GM19025 (cell line): ENCODE data around the gene FAM228B.
"Not testable (repeated sequence)": the region's sequence is repeated elsewhere in the genome, so short reads cannot be mapped to it uniquely, and the experiment has no call there.

ENCODE experiments used
- ATAC-seq: cut with Tn5 transposase; IDR thresholded peaks from one replicate; pipeline ENCODE4 v1.9.1; 2021; ENCODE audit warnings: mild to moderate bottlenecking, low read depth, moderate library complexity; ENCODE audit not compliant: unreplicated experiment

The FAM228B gene

DNA sequence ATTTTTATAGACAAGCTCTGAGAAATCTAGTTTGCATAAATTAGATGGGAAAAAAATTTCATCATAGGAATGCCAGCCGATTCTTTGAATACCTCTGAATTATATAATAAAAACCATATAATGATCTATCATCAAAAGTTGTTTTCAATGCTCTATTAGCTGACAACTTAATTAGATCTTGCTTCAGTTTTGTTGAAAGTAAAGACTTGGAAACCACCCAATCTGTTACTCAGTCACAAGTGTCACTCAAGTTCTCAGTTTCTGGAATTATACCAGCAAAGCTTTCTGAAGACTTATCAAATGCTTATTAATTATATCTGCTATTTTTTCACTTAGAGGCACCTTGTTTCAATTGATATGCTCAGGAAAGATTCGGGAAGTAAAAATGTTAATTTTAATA, 21.3 kb upstream of the FAM228B start:
- ATAC-seq = no peak

DNA sequence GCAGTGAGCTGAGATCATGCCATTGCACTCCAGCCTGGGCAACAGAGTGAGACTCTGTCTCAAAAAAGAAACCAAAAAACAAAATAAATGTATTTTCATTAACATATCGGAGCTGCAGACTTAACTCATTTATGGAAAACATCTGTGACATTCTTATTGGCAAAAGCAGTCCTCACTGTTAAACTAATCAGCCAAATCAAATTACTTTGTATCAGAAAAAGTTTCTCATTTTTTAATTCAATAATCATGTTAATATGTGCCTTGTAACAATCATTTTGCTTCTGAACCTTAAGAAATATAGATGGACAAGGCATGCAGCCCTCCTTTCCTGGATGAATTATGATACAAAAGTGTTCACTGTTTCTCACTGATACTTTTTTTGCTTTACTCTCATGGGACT, 20.6 kb upstream of the FAM228B start:
- no peak for ATAC-seq

DNA sequence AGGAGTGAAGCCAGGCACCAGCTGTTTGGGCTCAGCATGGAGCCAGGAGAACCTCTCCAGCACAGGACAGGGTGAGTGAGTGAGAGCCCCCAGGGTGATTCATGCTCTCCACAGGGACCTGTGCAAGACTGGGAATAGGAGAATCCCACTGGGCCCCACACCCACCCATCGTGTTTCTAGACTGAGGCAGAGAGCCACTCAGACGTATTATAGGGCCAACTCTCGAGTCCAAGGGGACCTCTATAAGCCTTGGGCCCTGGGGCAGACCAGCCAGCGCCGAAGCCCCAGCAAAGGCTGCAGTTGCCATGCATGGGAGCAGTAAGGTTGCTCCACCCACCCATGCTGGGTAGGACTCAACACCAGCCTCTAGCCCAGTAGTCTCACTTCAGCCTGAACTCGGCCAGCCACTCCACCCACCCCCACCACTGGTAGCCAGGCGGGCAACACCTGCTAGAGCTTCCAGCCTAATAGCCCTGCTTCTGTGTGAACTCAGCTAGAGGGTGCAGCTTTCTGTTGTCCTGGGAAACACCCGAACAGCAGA, 19.1 kb upstream of the FAM228B start:
- no peak for ATAC-seq

DNA sequence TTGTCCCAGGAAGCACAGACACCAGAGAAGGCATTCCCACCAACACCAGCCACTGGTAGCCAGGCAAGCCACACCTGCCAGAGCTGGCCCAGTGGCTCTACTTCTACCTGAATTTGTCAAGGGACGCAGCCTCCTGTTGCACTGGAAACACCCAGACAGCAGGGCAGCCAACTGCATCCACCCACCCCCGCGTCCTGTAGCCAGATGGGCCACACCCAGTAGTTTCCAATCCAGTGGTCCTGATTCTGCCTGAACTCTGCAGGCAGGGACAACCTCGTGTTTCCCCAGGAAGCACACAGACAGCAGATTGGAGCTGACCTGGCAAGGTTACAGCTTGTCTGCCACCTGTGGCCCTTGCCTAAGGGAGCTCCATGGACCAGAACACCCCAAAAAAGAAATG, 18.4 kb upstream of the FAM228B start:
- no peak for ATAC-seq

DNA sequence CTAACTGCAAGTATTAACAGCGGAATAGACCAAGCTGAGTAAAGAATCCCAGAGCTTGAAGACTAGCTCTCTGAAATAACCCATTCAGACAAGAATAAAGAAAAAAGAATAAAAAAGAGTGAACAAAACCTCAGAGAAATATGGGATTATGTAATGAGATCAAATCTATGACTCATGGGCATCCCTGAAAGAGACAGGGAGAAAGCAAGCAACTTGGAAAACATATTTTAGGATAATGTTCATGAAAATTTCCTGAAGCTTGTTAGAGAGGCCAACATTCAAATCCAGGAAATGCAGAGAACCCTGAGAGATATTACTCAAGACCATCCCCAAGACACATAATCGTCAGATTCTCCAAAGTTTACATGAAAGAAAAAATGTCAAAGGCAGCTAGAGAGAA, 17.5 kb upstream of the FAM228B start:
- no peak for ATAC-seq

DNA sequence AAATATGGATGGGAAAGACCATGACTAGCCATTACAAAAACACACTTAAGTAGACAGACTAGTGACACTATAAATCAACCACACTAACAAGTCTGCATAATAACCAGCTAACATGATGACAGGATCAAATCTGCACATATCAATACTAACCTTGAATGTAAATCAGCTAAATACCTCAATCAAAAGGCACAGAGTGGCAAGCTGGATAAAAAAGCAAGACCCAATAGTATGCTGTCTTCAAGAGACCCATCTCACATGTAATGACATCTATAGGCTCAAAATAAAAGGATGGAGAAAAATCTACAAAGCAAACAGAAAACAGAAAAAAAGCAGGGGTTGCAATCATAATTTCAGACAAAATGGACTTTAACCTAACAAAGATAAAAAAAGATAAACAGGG, 16.5 kb upstream of the FAM228B start:
- no peak for ATAC-seq

DNA sequence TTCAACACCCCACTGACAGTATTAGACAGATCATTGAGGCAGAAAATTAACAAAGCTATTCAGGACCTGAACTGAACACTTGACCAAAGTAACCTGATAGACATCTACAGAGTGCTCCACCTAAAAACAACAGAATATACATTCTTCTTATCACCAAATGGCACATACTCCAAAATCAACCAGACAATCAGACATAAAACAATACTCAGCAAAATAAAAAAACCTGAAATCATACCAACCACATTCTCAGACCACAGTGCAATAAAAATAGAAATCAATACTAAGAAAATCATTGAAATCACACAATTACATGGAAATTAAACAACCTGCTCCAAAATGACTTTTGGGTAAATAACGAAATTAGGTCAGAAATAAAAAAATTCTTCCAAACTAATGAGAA, 15.9 kb upstream of the FAM228B start:
- no peak for ATAC-seq

DNA sequence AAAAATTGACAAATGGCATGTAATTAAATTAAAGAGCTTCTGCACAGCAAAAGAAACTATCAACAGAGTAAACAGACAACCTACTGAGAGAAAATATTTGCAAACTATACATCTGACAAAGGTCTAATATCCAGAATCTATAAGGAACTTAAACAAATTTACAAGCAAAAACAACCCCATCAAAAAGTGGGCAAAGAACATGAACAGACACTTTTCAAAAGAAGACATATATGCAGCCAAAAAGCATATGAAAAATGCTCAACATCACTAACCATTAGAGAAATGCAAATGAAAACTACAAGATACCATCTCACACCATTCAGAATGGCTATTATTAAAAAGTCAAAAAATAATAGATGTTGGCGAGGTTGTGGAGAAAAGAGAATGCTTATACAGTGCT, 13.8 kb upstream of the FAM228B start:
- ATAC-seq = not testable (repeated sequence)

DNA sequence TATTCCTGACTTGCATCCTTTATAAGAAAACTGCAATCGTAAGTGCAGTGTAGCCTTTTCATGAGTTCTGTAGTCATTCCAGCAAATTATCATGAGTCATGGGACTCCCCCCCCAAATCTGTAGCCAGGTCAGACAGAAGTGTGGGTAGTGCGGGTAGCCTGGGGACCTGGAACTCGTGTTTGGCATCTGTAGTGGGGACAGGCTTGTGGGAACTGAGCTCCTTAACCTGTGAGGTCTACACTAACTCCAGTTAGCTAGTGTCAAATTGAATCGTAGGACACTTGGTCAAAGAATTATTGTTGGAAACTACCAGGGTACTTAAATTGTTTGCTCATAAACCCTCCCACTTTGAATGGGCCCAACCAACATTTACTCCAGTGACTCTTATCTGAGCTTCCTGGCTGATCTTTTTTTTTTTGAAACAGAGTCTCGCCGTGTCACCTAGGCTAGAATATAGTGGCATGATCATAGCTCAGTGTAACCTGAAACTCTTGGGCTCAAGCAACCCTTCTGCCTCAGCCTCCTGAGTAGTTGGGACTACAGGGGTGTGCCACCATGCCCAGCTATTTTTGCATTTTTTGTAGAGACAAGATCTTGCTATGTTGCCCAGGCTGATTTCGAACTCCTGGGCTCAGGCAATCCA, 12.5 kb upstream of the FAM228B start:
- no peak for ATAC-seq

DNA sequence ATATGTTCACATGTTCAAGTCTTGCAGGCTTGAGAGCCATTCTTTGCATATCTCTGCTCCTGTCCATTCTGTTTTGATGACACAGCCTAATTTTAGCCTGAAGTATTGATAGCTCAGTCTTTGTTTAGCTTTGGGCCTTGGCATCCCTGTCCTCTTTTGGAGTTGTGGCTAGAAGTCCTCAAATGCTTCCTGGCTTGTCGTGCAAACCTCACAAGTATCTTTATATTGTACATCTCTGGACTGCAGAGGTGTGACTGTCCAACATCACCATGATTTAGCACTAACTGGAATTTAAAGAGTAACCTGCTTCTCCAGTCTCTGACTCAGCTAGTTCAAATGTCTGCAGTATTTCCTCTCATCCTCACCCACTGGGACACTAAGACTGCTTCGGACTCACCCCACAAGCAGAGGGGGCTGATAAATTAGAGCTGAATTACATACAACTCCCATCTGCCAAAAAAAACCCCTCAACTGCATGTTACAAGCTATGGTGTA, 11.8 kb upstream of the FAM228B start:
- no peak for ATAC-seq

DNA sequence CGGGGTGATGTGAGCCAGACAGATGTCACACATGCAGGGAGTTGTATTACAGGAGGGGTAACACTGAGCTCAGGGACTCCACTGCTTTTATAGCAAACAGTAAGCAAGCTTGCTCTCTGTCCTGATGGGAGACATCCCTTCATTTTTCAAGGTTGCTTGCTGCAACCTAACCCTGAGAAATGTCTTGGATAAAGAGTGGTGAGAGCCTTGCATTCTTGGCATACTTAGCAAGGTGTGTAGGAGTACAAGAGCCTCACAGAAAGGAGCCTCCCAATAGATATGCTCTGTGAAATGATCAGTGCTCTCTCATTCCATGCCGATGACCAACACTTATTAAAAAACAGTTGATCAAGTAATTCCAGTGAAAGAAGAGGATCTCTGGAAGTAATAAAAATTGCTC, 8.2 kb upstream of the FAM228B start:
- ATAC-seq = no peak

DNA sequence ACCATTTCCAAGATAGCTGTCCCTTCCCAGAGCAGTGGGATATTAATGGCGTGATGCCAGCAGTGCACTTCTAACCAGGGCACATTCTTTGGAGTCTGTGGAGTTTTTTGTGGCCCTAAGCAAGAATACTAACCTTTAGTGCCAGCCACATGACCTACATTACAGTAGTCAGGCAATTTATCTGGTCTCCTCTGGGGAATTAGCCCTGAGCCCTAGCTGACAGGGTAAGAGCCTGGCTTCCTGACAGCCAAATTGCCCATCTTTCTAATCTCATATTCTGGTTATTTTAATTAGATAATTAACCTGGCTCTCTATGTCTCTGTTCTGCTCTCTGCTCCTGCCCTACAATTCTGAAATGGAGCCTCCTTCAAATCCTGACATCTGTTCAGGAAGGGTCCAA, 5.4 kb upstream of the FAM228B start:
- no peak for ATAC-seq

DNA sequence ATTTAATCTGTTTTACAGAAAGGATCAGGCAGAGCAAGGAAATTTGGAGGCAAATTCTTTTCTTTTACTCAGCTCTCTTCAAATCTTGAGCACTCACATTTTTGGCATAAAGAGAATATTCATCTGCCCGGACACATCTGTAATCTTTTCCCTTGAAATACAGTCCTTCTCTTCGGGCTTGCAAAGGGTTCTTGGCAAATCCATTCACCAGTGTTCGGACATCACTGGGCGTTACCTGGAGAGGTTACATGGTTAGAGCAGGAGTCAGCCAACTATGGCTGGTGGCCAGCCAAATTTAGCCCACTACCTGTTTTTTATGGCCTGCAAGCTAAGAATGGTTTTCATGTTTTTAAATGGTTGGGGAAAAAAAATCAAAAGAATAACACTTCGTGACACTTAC, 2.2 kb upstream of the FAM228B start:
- no peak for ATAC-seq

DNA sequence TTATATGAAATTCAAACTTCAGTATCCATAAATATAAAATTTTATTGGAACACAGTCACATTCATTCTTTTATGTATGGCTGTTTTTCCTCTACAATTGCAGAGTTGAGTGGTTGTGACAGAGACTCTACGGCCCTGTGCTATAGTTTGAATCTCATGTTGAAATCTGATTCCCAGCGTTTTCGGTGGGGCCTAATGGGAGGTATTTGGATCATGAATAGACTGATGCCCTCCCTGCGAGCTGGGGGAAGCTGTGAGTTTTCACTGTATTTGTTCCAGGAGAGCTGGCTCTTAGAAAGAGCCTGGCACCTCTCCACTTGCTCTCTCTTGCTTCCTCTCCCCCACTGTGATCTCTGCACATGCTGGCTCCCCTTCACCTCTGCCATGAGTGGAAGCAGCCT, 1.8 kb upstream of the FAM228B start:
- no peak for ATAC-seq

DNA sequence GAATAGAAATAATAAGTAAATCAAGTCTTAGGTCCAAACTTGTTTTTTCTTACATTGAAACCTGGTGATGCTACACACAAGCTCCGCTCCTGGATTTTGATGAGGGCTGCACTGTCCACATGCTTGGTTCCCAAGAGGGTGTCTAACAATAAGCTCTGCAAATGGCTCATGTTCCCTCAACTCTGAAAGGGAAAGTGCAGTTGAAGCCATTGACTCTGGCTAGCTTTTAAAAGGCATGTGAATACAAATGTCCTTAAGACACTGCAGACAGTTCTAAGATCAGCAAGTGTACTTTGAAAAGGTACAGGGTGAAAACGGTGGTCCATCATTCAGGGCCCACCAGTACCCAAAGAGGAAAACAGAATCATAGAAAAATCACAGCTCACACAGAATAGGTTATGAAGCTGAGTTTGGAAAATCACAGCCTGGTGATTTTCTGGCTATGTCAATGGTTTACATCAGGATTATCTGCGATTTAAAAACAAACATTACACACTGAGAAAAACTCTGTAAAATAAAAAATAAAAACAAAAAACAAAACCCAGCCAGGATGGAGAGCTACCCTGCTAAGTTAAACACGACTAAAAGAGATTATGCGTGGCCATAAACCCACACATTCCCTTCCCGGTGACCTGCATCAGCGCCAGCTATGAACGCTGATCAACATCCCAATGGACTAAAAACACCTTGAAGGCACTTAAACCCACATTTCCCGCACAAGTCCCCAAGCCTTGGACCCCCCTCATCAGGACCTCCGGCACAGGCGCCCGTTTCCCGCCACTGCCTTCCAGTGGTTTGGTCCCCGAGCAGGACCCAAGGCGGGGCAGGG, 689 bp upstream of the FAM228B start:
- no peak for ATAC-seq

DNA sequence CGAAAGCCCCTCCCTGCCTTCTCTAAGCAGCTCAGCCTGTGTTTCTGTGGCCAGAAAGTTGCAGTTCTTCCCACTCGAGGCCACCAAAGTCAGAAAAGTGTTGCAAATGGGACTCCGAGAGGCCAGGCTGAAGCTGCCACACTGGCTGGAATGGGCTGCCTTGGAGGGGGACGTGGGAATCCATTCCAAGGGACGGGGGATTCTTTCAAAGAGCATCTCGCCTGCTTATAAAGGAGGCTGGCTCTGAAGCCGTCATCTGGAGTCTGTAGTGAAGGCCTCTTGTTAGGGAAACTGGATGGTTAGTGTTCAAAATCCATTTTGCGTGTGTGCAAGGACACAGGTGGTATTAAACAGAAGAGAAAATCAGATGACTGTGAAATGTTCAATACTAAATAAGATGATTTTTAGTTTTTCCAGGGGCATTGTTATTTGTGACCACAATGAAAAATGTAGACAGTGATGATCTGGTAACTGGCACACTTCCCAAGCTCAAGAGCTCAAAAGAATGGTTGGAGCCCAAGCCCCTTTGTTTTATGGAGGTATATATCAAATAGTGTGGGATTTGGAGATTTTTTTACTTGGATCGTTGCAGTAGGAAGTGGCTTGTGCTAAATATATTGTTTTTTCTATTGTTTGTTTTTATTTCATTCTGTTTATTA, 782 bp downstream of the FAM228B start:
- ATAC-seq = no peak

DNA sequence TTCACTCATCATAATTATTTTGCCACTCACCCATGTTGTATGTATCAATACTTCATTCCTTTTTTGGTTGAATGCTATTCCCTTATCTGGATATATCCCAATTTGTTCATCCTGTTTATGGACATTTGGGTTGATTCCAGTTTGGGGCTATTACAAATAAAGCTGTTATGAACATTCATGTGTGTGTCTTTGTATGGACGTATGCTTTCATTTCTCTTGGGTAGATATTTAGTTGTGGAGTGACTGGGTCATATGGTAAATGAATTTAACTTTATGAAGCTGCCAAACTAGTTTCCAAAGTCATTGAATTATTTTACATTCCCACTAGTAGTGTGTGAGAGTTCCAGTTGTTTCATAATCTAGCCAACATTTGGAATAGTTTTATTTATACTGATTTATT, 2.7 kb downstream of the FAM228B start:
- no peak for ATAC-seq

DNA sequence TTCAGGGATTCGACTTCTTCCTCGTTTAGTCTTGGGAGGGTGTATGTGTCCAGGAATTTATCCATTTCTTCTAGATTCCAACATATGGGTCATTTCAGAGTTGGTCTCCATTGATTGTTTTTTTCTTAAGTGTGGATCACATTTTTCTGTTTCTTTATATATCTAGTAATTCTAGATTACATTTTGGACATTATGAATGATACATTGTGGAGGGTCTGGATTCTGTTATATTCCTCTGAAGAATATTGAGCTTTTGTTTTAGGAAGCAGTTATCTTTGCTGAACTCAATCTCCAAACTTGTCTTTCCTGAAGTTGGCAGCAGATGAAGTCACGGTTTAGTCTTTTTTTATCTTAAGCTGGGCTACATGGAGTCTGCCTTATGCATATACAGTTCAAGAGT, 9.3 kb downstream of the FAM228B start:
- no peak for ATAC-seq

DNA sequence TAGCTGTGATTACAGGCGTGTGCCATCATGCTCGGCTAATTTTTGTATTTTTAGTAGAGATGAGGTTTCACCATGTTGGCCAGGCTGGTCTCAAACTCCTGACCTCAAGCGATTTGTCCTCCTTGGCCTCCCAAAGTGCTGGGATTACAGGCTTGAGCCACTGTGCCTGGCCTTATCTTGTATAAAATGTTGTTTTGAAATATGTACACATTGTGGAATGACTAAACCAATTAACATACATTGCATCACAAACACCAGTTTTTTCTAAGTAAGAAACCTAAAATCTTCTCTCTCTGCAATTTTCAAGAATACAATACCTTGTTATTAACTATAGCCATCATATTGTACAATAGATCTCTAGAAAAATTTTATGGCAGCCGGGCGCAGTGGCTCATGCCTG, 17.0 kb downstream of the FAM228B start:
- not testable (repeated sequence) for ATAC-seq

DNA sequence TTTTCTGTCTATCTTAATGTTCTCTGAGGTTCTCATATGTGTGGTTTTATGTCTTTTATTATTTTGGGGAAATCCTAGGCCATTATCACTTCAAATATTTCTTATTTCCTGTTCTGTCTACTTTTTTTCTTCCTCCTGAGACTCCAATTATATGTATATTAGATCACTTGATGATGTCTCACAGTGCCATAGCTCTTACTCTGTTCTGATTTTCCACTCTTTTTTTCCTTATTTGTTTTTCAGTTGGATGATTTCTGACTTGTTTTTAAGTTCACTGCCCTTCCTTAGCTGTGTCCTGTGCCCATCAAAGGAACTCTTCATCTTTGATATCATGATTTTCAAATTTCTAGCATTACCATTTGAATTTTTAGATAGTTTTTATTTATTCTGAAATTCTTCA, 24.1 kb downstream of the FAM228B start:
- ATAC-seq = no peak
